ENCODE data around the gene PIP4K2B. TPM values are rescaled to one million over a fixed set of nuclear protein-coding genes. Genes with fewer than 3 reads are reported as not detected.

The PIP4K2B gene
- polyA plus RNA-seq, 1 experiment, result 36.8 TPM

GRCh38 chr17:38720941-38721340 lies 78.4 kb downstream of the PIP4K2B start:
- H3K27ac ChIP-seq (ENCODE audit: low read depth, low read length), result no peak overlapping the region
- TF ChIP-seq CTCF (IDR thresholded peaks at IDR 0.05; ENCODE audit: low read depth, low read length), result no peak
- ChIA-PET POLR2A (no interaction called here), CTCF (no interaction called here)
- no peak overlapping the region for H3K4me3 ChIP-seq (ENCODE audit: low read depth, low read length)
- H3K27me3 ChIP-seq (ENCODE audit: control insufficient read depth, insufficient read depth, low read length), result no peaks in the 10 kb centered on the region
- DNase-seq (ENCODE audit: low read depth, low spot score), result no peak
- no peaks in the 10 kb centered on the region; the same call in 1 of the 2 replicates for H3K9me3 ChIP-seq (ENCODE audit: control insufficient read depth, insufficient read depth, low read length)

- POLR2A ChIA-PET, result no interaction called here
- Histone ChIP-seq H3K9me3 (ENCODE audit: control insufficient read depth, insufficient read depth, low read length) (no peaks in the 10 kb centered on the region; the same call in 1 of the 2 replicates), H3K27ac (ENCODE audit: low read depth, low read length) (no peak overlapping the region), H3K27me3 (ENCODE audit: control insufficient read depth, insufficient read depth, low read length) (no peaks in the 10 kb centered on the region), H3K4me3 (ENCODE audit: low read depth, low read length) (no peak overlapping the region)
- DNase-seq (ENCODE audit: low read depth, low spot score), result no peak
- TF ChIP-seq CTCF (IDR thresholded peaks at IDR 0.05; ENCODE audit: low read depth, low read length), result no peak
- CTCF ChIA-PET, result no interaction called here
Measured at GRCh38 chr17:38719943-38720641, 79.3 kb downstream of the PIP4K2B start.

GRCh38 chr17:38719289-38719942 lies 79.9 kb downstream of the PIP4K2B start:
- Histone ChIP-seq H3K27me3 (ENCODE audit: control insufficient read depth, insufficient read depth, low read length) (no peaks in the 10 kb centered on the region), H3K27ac (ENCODE audit: low read depth, low read length) (no peak overlapping the region), H3K4me3 (ENCODE audit: low read depth, low read length) (no peak overlapping the region), H3K9me3 (ENCODE audit: control insufficient read depth, insufficient read depth, low read length) (no peaks in the 10 kb centered on the region)
- DNase-seq (ENCODE audit: low read depth, low spot score), result no peak
- no peak for TF ChIP-seq CTCF (IDR thresholded peaks at IDR 0.05; ENCODE audit: low read depth, low read length)
- ChIA-PET CTCF (interaction anchor here (1.0 kb wide), 1 partner anchor 16 kb away, joined by 3 read pairs; no protein-coding TSS in a partner anchor), POLR2A (no interaction called here)

- no peak overlapping the region for H3K27ac ChIP-seq (ENCODE audit: low read depth, low read length)
- no peak for DNase-seq (ENCODE audit: low read depth, low spot score)
- H3K9me3 ChIP-seq (ENCODE audit: control insufficient read depth, insufficient read depth, low read length), result no peaks in the 10 kb centered on the region
- ChIA-PET CTCF (interaction anchor here (1.0 kb wide), 1 partner anchor 14 kb away, joined by 3 read pairs; no protein-coding TSS in a partner anchor), POLR2A (no interaction called here)
- H3K27me3 ChIP-seq (ENCODE audit: control insufficient read depth, insufficient read depth, low read length), result no peaks in the 10 kb centered on the region
- H3K4me3 ChIP-seq (ENCODE audit: low read depth, low read length), result no peak overlapping the region
- TF ChIP-seq CTCF (IDR thresholded peaks at IDR 0.05; ENCODE audit: low read depth, low read length), result no peak
Measured at GRCh38 chr17:38717139-38717745, 82.1 kb downstream of the PIP4K2B start.
